Activated T-cell treated with anti-CD3 and anti-CD28 coated beads, Interleukin-2, amount 50 U/mL, for 1 hour (primary cell): ENCODE measurements around the gene TMEM164.

Experiments
- DNase-seq: peaks from one replicate; pipeline ENCODE4 v3.0.0-alpha.2; 2020

The TMEM164 gene

GRCh38 chrX:110004215-110004614 is 1.3 kb downstream of the TMEM164 start:
- DNase-seq, result no peak

- DNase-seq, result no peak
These were observed 1.9 kb downstream of the TMEM164 start for GRCh38 chrX:110004731-110005369.

GRCh38 chrX:110006161-110006560 is 3.2 kb downstream of the TMEM164 start:
- no peak for DNase-seq

- DNase-seq, result no peak
These were observed 4.0 kb downstream of the TMEM164 start for GRCh38 chrX:110006821-110007375.

GRCh38 chrX:110008011-110008635 is 5.2 kb downstream of the TMEM164 start:
- DNase-seq, result no peak

- no peak for DNase-seq
These were observed 10.0 kb downstream of the TMEM164 start for GRCh38 chrX:110012818-110013485.

GRCh38 chrX:110013968-110014367 is 11.1 kb downstream of the TMEM164 start:
- DNase-seq, result no peak

- DNase-seq, result no peak
These were observed 12.1 kb downstream of the TMEM164 start for GRCh38 chrX:110015032-110015431.

GRCh38 chrX:110015915-110016314 is 13.0 kb downstream of the TMEM164 start:
- DNase-seq, result no peak

- DNase-seq, result no peak
These were observed 17.6 kb downstream of the TMEM164 start for GRCh38 chrX:110020536-110020935.

GRCh38 chrX:110021258-110022022 is 18.5 kb downstream of the TMEM164 start:
- DNase-seq, result no peak

GRCh38 chrX:110022599-110023448 is 19.9 kb downstream of the TMEM164 start:
- no peak for DNase-seq

GRCh38 chrX:110025395-110025794 is 22.5 kb downstream of the TMEM164 start:
- no peak for DNase-seq

GRCh38 chrX:110026099-110026844 is 23.4 kb downstream of the TMEM164 start:
- DNase-seq, result no peak

GRCh38 chrX:110032534-110033147 is 29.7 kb downstream of the TMEM164 start:
- no peak for DNase-seq

GRCh38 chrX:110034036-110034435 is 31.1 kb downstream of the TMEM164 start:
- no peak for DNase-seq

GRCh38 chrX:110036162-110037033 is 33.5 kb downstream of the TMEM164 start:
- no peak for DNase-seq

- DNase-seq, result no peak
These were observed 34.3 kb downstream of the TMEM164 start for GRCh38 chrX:110037178-110037577.

GRCh38 chrX:110038900-110039299 is 36.0 kb downstream of the TMEM164 start:
- DNase-seq, result no peak

GRCh38 chrX:110041980-110042379 is 39.1 kb downstream of the TMEM164 start:
- no peak for DNase-seq
